SK-N-SH (cell line): Measurements from ENCODE around the gene NBEA. TPM values are rescaled to one million over a fixed set of nuclear protein-coding genes. Genes with fewer than 3 reads are reported as not detected.

Experiments
- CTCF ChIA-PET: fragments of 300-600, 350-600 bp; formaldehyde crosslinking; extraction: SDS; loops from one replicate; lab custom pipeline; 2021; lab: Yijun Ruan, JAX
- POLR2A ChIA-PET: fragments of 350-600 bp; sonication (Branson Sonifier 250); formaldehyde crosslinking; extraction: SDS; loops from one replicate; lab custom pipeline; 2020; ENCODE audit warnings: antibody characterized with exemption, inconsistent platforms; lab: Yijun Ruan, JAX
- DNase-seq: peaks from one replicate; pipeline ENCODE4 v3.0.0; 2012
- H2AFZ ChIP-seq: fragments of 200-600 bp; sonication (generic); 2 replicates; pipeline ENCODE4 v1.8.1; 2016; ENCODE audit warnings: antibody characterized with exemption, mild to moderate bottlenecking, low read depth
- H3F3A ChIP-seq: fragments of 200-600 bp; sonication (generic); replicated peaks from 2 replicates; pipeline ENCODE3; 2016; ENCODE audit warnings: antibody characterized with exemption, mild to moderate bottlenecking; ENCODE audit not compliant: insufficient read depth
- H3K27ac ChIP-seq, 2 experiments: fragments of 200-500 bp in 1 of 2; fragments of 200-600 bp in 1 of 2; sonication (Bioruptor generic) in 1 of 2; sonication (generic), shearing (Covaris generic) in 1 of 2; 2 replicates each; pipeline versions ENCODE4 v1.5.1 to v1.6.1; 2014 to 2016; ENCODE audit warnings: low read depth in 2 of 2, inconsistent platforms in 1 of 2, low read length in 1 of 2, mild to moderate bottlenecking in 1 of 2, mixed read lengths in 1 of 2
- H3K27me3 ChIP-seq: fragments of 200-600 bp; sonication (generic), shearing (Covaris generic); 2 replicates; pipeline ENCODE4 v1.6.1; 2016; ENCODE audit warnings: mixed run types; ENCODE audit not compliant: insufficient read depth
- H3K36me3 ChIP-seq, 2 experiments: fragments of 200-500 bp in 1 of 2; fragments of 200-600 bp in 1 of 2; sonication (Bioruptor generic) in 1 of 2; sonication (generic) in 1 of 2; replicated peaks in 1 of 2; 2 replicates each; pipeline versions ENCODE3 to v1.5.1; 2014 to 2016; ENCODE audit warnings: low read length in 1 of 2, mild to moderate bottlenecking in 1 of 2; ENCODE audit not compliant: insufficient read depth in 2 of 2, control insufficient read depth in 1 of 2
- H3K4me1 ChIP-seq, 2 experiments: fragments of 200-500 bp in 1 of 2; fragments of 200-600 bp in 1 of 2; sonication (Bioruptor generic) in 1 of 2; sonication (generic), shearing (Covaris generic) in 1 of 2; 2 replicates each; pipeline versions ENCODE4 v1.5.1 to v1.6.1; 2014 to 2016; ENCODE audit warnings: low read depth in 1 of 2, low read length in 1 of 2, mixed run types in 1 of 2; ENCODE audit not compliant: insufficient read depth in 2 of 2, control insufficient read depth in 1 of 2
- H3K4me2 ChIP-seq: fragments of 200-600 bp; sonication (generic), shearing (Covaris generic); 2 replicates; pipeline ENCODE4 v1.6.1; 2017; ENCODE audit warnings: mixed run types
- H3K4me3 ChIP-seq, 2 experiments: fragments of 200-500 bp in 1 of 2; fragments of 200-600 bp in 1 of 2; sonication (Bioruptor generic) in 1 of 2; sonication (generic), shearing (Covaris generic) in 1 of 2; 2 replicates each; pipeline versions ENCODE4 v1.5.1 to v1.8.1; 2014 to 2016; ENCODE audit warnings: low read depth in 2 of 2, inconsistent platforms in 1 of 2, low read length in 1 of 2, mild to moderate bottlenecking in 1 of 2, mixed read lengths in 1 of 2, moderate library complexity in 1 of 2
- H3K79me2 ChIP-seq: fragments of 200-600 bp; sonication (generic); 2 replicates; pipeline ENCODE4 v1.8.1; 2017; ENCODE audit warnings: mild to moderate bottlenecking; ENCODE audit not compliant: insufficient read depth
- H3K9ac ChIP-seq: fragments of 200-600 bp; sonication (generic); 2 replicates; pipeline ENCODE4 v1.6.1; 2017; ENCODE audit warnings: mixed run types
- H3K9me2 ChIP-seq: fragments of 200-600 bp; sonication (generic); 2 replicates; pipeline ENCODE4 v1.6.1; 2017; ENCODE audit warnings: mixed run types
- H3K9me3 ChIP-seq: fragments of 200-600 bp; sonication (generic); 2 replicates; pipeline ENCODE4 v1.6.1; 2017; ENCODE audit warnings: mixed run types, mild to moderate bottlenecking, moderate library complexity
- H4K20me1 ChIP-seq: fragments of 200-600 bp; sonication (generic); 2 replicates; pipeline ENCODE4 v1.6.1; 2017; ENCODE audit warnings: mild to moderate bottlenecking, mixed run types; ENCODE audit not compliant: insufficient read depth
- CHD2 ChIP-seq: fragments of 150-350 bp; IDR thresholded peaks from 2 replicates; pipeline ENCODE4 v1.6.1; 2018; ENCODE audit warnings: low read length; ENCODE audit not compliant: partially characterized antibody
- ELF1 ChIP-seq: IDR thresholded peaks from 2 replicates; pipeline ENCODE4 v1.4.0; 2012
- EZH2phosphoT487 ChIP-seq: fragments of 200-600 bp; sonication (generic); IDR thresholded peaks from 2 replicates; pipeline ENCODE4 v1.6.1; 2017; ENCODE audit warnings: low read depth, mixed run types, mild to moderate bottlenecking, antibody characterized with exemption, moderate library complexity, borderline replicate concordance
- FOSL2 ChIP-seq: IDR thresholded peaks from 2 replicates; pipeline ENCODE4 v1.4.0; 2012; ENCODE audit warnings: low read depth, mild to moderate bottlenecking, moderate library complexity, borderline replicate concordance
- FOXJ3 ChIP-seq: sonication (generic); formaldehyde crosslinking; IDR thresholded peaks from 2 replicates; pipeline ENCODE4 v1.5.1; 2020; ENCODE audit warnings: mild to moderate bottlenecking, missing genetic modification reagents
- FOXM1 ChIP-seq: IDR thresholded peaks from 2 replicates; pipeline ENCODE4 v1.4.0; 2012; ENCODE audit warnings: low read depth, mild to moderate bottlenecking
- GATA2 ChIP-seq: sonication (generic); formaldehyde crosslinking; IDR thresholded peaks from 2 replicates; pipeline ENCODE4 v1.5.0; 2020; ENCODE audit warnings: mild to moderate bottlenecking, missing genetic modification reagents
- MXI1 ChIP-seq: IDR thresholded peaks from 2 replicates; pipeline ENCODE4 v1.6.1; 2012; ENCODE audit warnings: mild to moderate bottlenecking, low read depth, low read length, improper control_type of control experiment
- POLR2AphosphoS5 ChIP-seq: IDR thresholded peaks from 2 replicates; pipeline ENCODE4 v1.6.1; 2012; ENCODE audit warnings: low read depth, low read length
- RAD21 ChIP-seq: IDR thresholded peaks from 2 replicates; pipeline ENCODE4 v1.6.1; 2012; ENCODE audit warnings: mild to moderate bottlenecking, low read length
- RCOR1 ChIP-seq: fragments of 150-350 bp; IDR thresholded peaks from 2 replicates; pipeline ENCODE4 v1.6.1; 2017; ENCODE audit warnings: antibody characterized with exemption, low read length
- RFX5 ChIP-seq: IDR thresholded peaks from 2 replicates; pipeline ENCODE4 v1.6.1; 2012; ENCODE audit warnings: mild to moderate bottlenecking, improper control_type of control experiment, low read length
- SIN3A ChIP-seq: IDR thresholded peaks from 2 replicates; pipeline ENCODE4 v1.6.1; 2012; ENCODE audit warnings: low read depth, mild to moderate bottlenecking, low read length, moderate library complexity, borderline replicate concordance
- SMC3 ChIP-seq: IDR thresholded peaks from 2 replicates; pipeline ENCODE4 v1.6.1; 2012; ENCODE audit warnings: low read depth, low read length, improper control_type of control experiment
- TAF1 ChIP-seq: IDR thresholded peaks from 2 replicates; pipeline ENCODE4 v1.6.1; 2012; ENCODE audit warnings: low read depth, mild to moderate bottlenecking, low read length, moderate library complexity, borderline replicate concordance
- TCF12 ChIP-seq: IDR thresholded peaks from 2 replicates; pipeline ENCODE4 v1.4.0; 2012
- TEAD4 ChIP-seq: IDR thresholded peaks from 2 replicates; pipeline ENCODE4 v1.4.0; 2012; ENCODE audit warnings: mild to moderate bottlenecking, borderline replicate concordance; ENCODE audit not compliant: insufficient read depth
- YY1 ChIP-seq: IDR thresholded peaks from 2 replicates; pipeline ENCODE4 v1.4.0; 2012; ENCODE audit warnings: low read depth, mild to moderate bottlenecking
- WGBS: methylation state at CpG from one replicate; pipeline ENCODE4 v1.1.6; 2017; ENCODE audit warnings: low lambda C conversion rate; 5-methylcytosine and 5-hydroxymethylcytosine counted together
- polyA plus RNA-seq, 3 experiments: library from polyadenylated mRNA; depleted of rRNA; stranded (reverse); fragments of >200 nt; gene quantifications; 2 replicates each; pipeline ENCODE4 v1.2.3, GENCODE V29; 2012
- TF ChIP-seq, protein P1 (sequence below): fragments of 200-600 bp; sonication (generic); IDR thresholded peaks from 2 replicates; pipeline ENCODE4 v1.6.1; 2017; ENCODE audit warnings: antibody characterized with exemption, mild to moderate bottlenecking, moderate library complexity
- TF ChIP-seq, protein P2 (sequence below): IDR thresholded peaks from 2 replicates; pipeline ENCODE4; 2012
- TF ChIP-seq, protein P3 (sequence below): IDR thresholded peaks from 2 replicates; pipeline ENCODE4 v1.4.0; 2012; ENCODE audit warnings: low read depth, borderline replicate concordance
- TF ChIP-seq, protein P4 (sequence below): IDR thresholded peaks from 2 replicates; pipeline ENCODE4 v1.6.1; 2012; ENCODE audit warnings: mild to moderate bottlenecking, low read depth, low read length, moderate library complexity
- TF ChIP-seq, protein P5 (sequence below): IDR thresholded peaks from 2 replicates; pipeline ENCODE4 v1.4.0; 2012; ENCODE audit warnings: low read depth

NBEA gene
- polyA plus RNA-seq, 1 of the 3 experiments (the other 2 are of a cell fraction): 12.3 TPM

DNA sequence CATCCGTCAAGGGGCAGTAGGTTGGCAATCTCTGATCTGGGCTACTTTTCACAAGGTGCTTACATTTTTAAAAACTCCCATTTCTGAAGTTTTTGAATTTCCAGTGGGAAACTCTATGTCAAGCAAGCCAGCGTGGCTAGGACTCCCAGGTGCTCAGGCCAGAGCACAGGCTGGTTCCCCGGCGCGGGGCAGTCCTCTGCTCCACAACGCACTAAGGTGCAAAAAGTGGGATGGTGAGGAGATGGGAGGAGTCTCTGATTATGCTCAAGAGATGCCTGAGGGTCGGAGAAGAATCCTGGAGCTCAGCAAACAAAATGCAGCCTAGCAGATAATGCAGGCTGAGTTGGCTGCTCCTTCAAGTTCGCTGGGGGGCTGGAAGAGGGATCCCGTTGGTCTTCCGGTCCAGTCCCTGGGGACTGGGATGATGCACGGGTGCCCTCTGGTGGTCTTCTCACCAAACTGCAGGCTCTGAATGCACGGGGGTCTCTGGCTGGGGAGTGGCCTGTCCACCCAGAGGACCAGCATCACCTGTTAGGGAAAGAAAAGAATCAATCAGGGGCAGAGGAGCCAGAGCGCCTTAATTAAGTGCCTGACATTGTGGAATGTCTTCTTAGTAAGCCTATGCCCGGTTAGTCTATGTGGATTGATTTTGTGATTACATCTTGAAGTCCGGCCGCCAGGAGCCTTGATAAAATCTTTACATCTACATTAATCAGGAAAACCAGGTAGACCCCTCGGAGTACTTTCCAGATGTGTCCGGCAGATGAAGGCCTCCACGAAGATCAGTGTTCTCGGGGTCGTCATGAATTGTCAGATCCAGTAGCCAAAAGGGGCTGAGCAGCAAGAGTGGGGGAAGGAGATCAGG, 778.9 kb downstream of the NBEA start:
- Histone ChIP-seq H2AFZ (peak overlapping the region; percentile 58; the same call in 1 of the 2 replicates), H3K9me2 (no peaks in the 10 kb centered on the region), H3K4me1 (peaks cover 0 to 37% of the 10 kb centered on the region in 2 experiments; a peak in 3 of 4 replicates), H4K20me1 (no peaks in the 10 kb centered on the region), H3F3A (no peaks in the 10 kb centered on the region), H3K79me2 (no peaks in the 10 kb centered on the region), H3K9me3 (no peaks in the 10 kb centered on the region), H3K4me2 (peak overlapping the region; percentile 58), H3K27me3 (no peaks in the 10 kb centered on the region), H3K36me3 (no peaks in the 10 kb centered on the region), H3K27ac (peak overlapping the region in 1 of 2 experiments; percentile 50; a peak in 1 of 4 replicates), H3K9ac (no peak overlapping the region), H3K4me3 (peak overlapping the region; percentile 26 to 35; a peak in 3 of 4 replicates)
- peak; percentile 89 for DNase-seq
- ChIA-PET POLR2A (interaction anchor here (1.4 kb wide), 1 partner anchor 245 kb away, joined by 9 read pairs; the partner anchor contains the start of gene MAB21L1), CTCF (interaction anchor here (0.6 to 3.9 kb wide), 39 partner anchors 9 to 694 kb away, joined by 3 to 52 read pairs (median 4); partner anchors contain the start of gene MAB21L1)
- WGBS: 38% methylated on average over 20 of the region's 21 CpGs
- TF ChIP-seq, protein P1, sequence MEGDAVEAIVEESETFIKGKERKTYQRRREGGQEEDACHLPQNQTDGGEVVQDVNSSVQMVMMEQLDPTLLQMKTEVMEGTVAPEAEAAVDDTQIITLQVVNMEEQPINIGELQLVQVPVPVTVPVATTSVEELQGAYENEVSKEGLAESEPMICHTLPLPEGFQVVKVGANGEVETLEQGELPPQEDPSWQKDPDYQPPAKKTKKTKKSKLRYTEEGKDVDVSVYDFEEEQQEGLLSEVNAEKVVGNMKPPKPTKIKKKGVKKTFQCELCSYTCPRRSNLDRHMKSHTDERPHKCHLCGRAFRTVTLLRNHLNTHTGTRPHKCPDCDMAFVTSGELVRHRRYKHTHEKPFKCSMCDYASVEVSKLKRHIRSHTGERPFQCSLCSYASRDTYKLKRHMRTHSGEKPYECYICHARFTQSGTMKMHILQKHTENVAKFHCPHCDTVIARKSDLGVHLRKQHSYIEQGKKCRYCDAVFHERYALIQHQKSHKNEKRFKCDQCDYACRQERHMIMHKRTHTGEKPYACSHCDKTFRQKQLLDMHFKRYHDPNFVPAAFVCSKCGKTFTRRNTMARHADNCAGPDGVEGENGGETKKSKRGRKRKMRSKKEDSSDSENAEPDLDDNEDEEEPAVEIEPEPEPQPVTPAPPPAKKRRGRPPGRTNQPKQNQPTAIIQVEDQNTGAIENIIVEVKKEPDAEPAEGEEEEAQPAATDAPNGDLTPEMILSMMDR: peak; percentile 98
- no peak for TF ChIP-seq YY1
- TF ChIP-seq ELF1: no peak
- TF ChIP-seq FOXJ3 (CRISPR knock-in tag): no peak
- no peak for TF ChIP-seq RFX5
- TF ChIP-seq POLR2AphosphoS5: no peak
- TF ChIP-seq TCF12: no peak
- TF ChIP-seq, protein P2, sequence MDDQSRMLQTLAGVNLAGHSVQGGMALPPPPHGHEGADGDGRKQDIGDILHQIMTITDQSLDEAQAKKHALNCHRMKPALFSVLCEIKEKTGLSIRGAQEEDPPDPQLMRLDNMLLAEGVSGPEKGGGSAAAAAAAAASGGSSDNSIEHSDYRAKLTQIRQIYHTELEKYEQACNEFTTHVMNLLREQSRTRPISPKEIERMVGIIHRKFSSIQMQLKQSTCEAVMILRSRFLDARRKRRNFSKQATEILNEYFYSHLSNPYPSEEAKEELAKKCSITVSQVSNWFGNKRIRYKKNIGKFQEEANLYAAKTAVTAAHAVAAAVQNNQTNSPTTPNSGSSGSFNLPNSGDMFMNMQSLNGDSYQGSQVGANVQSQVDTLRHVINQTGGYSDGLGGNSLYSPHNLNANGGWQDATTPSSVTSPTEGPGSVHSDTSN: no peak
- TF ChIP-seq, protein P3, sequence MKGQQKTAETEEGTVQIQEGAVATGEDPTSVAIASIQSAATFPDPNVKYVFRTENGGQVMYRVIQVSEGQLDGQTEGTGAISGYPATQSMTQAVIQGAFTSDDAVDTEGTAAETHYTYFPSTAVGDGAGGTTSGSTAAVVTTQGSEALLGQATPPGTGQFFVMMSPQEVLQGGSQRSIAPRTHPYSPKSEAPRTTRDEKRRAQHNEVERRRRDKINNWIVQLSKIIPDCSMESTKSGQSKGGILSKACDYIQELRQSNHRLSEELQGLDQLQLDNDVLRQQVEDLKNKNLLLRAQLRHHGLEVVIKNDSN: no peak
- peak; percentile 98 for TF ChIP-seq SMC3
- peak; percentile 71; the same call in 1 of the 2 replicates for TF ChIP-seq GATA2 (CRISPR knock-in tag)
- no peak for TF ChIP-seq MXI1
- no peak for TF ChIP-seq FOSL2
- TF ChIP-seq CHD2: no peak
- TF ChIP-seq, protein P4, sequence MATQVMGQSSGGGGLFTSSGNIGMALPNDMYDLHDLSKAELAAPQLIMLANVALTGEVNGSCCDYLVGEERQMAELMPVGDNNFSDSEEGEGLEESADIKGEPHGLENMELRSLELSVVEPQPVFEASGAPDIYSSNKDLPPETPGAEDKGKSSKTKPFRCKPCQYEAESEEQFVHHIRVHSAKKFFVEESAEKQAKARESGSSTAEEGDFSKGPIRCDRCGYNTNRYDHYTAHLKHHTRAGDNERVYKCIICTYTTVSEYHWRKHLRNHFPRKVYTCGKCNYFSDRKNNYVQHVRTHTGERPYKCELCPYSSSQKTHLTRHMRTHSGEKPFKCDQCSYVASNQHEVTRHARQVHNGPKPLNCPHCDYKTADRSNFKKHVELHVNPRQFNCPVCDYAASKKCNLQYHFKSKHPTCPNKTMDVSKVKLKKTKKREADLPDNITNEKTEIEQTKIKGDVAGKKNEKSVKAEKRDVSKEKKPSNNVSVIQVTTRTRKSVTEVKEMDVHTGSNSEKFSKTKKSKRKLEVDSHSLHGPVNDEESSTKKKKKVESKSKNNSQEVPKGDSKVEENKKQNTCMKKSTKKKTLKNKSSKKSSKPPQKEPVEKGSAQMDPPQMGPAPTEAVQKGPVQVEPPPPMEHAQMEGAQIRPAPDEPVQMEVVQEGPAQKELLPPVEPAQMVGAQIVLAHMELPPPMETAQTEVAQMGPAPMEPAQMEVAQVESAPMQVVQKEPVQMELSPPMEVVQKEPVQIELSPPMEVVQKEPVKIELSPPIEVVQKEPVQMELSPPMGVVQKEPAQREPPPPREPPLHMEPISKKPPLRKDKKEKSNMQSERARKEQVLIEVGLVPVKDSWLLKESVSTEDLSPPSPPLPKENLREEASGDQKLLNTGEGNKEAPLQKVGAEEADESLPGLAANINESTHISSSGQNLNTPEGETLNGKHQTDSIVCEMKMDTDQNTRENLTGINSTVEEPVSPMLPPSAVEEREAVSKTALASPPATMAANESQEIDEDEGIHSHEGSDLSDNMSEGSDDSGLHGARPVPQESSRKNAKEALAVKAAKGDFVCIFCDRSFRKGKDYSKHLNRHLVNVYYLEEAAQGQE: no peak
- TF ChIP-seq RCOR1: peak; percentile 72; the same call in 1 of the 2 replicates
- TF ChIP-seq TEAD4: no peak
- TF ChIP-seq, protein P5, sequence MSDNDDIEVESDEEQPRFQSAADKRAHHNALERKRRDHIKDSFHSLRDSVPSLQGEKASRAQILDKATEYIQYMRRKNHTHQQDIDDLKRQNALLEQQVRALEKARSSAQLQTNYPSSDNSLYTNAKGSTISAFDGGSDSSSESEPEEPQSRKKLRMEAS: no peak
- TF ChIP-seq EZH2phosphoT487: no peak
- TF ChIP-seq RAD21: peak; percentile 98
- no peak for TF ChIP-seq SIN3A
- no peak for TF ChIP-seq TAF1
- TF ChIP-seq FOXM1: no peak
